Ovary (tissue), 9 donors: ENCODE results near the gene NFIC. TPM values are rescaled to one million over a fixed set of nuclear protein-coding genes. Genes with fewer than 3 reads are reported as not detected.
"Not testable (repeated sequence)": the region's sequence is repeated elsewhere in the genome, so short reads cannot be mapped to it uniquely, and the experiment has no call there.

ENCODE experiments used
- DNase-seq, 5 donors: peaks; one replicate each; pipeline ENCODE4 v3.0.0-alpha.2; 2019 to 2020
- H3K27ac ChIP-seq, 2 donors: fragments of 200-600 bp; one replicate each; pipeline versions ENCODE4 v1.5.1 to v1.8.0; 2019 to 2022
- H3K27me3 ChIP-seq: fragments of 200-600 bp; one replicate; pipeline ENCODE4 v1.8.0; 2022
- H3K36me3 ChIP-seq: fragments of 200-600 bp; sonication (generic); one replicate; pipeline ENCODE4 v1.5.1; 2019
- H3K4me1 ChIP-seq: one replicate; pipeline ENCODE4 v1.8.1; 2013; ENCODE audit warnings: mild to moderate bottlenecking, moderate library complexity; ENCODE audit not compliant: insufficient read depth
- H3K4me3 ChIP-seq: fragments of 200-600 bp; sonication (generic); one replicate; pipeline ENCODE4 v1.5.1; 2017
- H3K9me3 ChIP-seq, 2 donors: fragments of 200-600 bp in 1 of 2; sonication (generic) in 1 of 2; one replicate each; pipeline versions ENCODE4 v1.5.1 to v1.8.1; 2013 to 2019; ENCODE audit warnings: mild to moderate bottlenecking in 1 of 2, moderate library complexity in 1 of 2
- EP300 ChIP-seq: sonication (generic); formaldehyde crosslinking; IDR thresholded peaks from one replicate; pipeline ENCODE4 v1.6.1; 2017; ENCODE audit warnings: antibody characterized with exemption
- POLR2A ChIP-seq: fragments of 450-650 bp; IDR thresholded peaks from one replicate; pipeline ENCODE4 v1.6.1; 2017; ENCODE audit warnings: antibody characterized with exemption, mild to moderate bottlenecking, moderate library complexity
- WGBS, 3 donors: extraction: QIAGEN DNeasy Blood & Tissue Kit in 1 of 3; methylation state at CpG; one replicate each; pipeline versions ENCODE4 v1.1.5 to v1.1.7; 2013 to 2017; 5-methylcytosine and 5-hydroxymethylcytosine counted together
- intact Hi-C, 4 donors: fragments of 100-400 bp; cut with DNase I; formaldehyde crosslinking; loops; one replicate each; pipeline versions ENCODE4 v1.11.0 to v1.15.1; 2022 to 2023
- polyA plus RNA-seq, 2 donors: library from polyadenylated mRNA; stranded (reverse); fragments of 200-250 nt in 1 of 2; fragments of 350-450 nt in 1 of 2; fragmentation: Illumina TruSeq in 1 of 2; extraction: RNeasy Lipid Tissue Mini Kit (QIAGEN cat#74804) in 1 of 2; gene quantifications; one replicate each; pipeline ENCODE4 v1.2.3, GENCODE V29; 2013 to 2014
- total RNA-seq, 7 donors: library from RNA; depleted of rRNA in 2 of 7; stranded (reverse); fragments of >200 nt in 2 of 7; fragmentation: NEBNext Ultra II Directional in 3 of 7; extraction: Animal tissue kit (Norgen Biotek cat#: 25700) in 3 of 7; gene quantifications; one replicate each; pipeline versions ENCODE4 v1.1.0 to v1.2.4, GENCODE V29; 2016 to 2023
- TF ChIP-seq, protein P1 (sequence below), 3 donors: fragments of 450-650 bp in 2 of 3; fragments of 200-600 bp in 1 of 3; IDR thresholded peaks; one replicate each; pipeline versions ENCODE4 v1.5.1 to v1.8.0; 2016 to 2022; ENCODE audit warnings: antibody characterized with exemption in 3 of 3, mild to moderate bottlenecking in 1 of 3
- donor health status: DM: no; HTN: no; CAD: no; lungs with moderate emphysema.
- donor health status: DM: no; HTN: no; CAD: no.
- donor health status: Bipolar disorder and iron deficiency.
- donor health status: DM: yes; HTN: yes; CAD: no.
- donor health status: DM: no; HTN: no; CAD: no.
- donor health status: DM: yes; HTN: yes; CAD: no.

The NFIC gene
- total and polyA plus RNA-seq, 9 donors, result 31.9 to 345 (median 250) TPM

DNA sequence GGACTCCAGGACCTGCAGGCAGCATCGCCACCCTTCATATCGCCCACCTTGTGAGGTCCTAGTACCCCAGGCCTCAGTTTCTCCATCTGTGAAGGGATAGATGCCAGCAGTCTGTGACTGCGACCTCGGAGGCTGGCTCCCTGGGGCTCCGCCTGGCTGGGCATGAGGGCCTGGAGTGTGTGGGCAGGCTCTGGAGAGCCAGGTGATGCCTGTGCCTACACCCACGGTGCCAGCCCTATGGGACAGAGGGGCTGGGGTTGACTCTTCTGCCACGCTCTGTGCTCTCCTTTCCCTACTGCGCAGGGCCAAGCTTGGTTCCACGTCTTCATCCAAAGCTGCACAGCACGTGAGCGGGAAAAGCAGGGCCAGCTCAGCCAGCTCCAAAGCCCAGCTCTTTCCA, 26.0 kb upstream of the NFIC start:
- Histone ChIP-seq H3K4me1 (peaks cover 23% of the 10 kb centered on the region), H3K4me3 (no peak overlapping the region), H3K36me3 (no peaks in the 10 kb centered on the region), H3K27ac (no peak overlapping the region), H3K9me3 (no peaks in the 10 kb centered on the region), H3K27me3 (no peaks in the 10 kb centered on the region)
- 84 to 86% (median 85%) methylated on average over 11 of the region's 11 CpGs for WGBS, 3 donors
- intact Hi-C loops, result loop anchor here in 1 of 4 donors (10.0 kb wide), 1 partner anchor 64 kb away; no protein-coding TSS in a partner anchor
- DNase-seq, result no peak
- TF ChIP-seq EP300 (no peak), POLR2A (no peak)
- TF ChIP-seq, protein P1, sequence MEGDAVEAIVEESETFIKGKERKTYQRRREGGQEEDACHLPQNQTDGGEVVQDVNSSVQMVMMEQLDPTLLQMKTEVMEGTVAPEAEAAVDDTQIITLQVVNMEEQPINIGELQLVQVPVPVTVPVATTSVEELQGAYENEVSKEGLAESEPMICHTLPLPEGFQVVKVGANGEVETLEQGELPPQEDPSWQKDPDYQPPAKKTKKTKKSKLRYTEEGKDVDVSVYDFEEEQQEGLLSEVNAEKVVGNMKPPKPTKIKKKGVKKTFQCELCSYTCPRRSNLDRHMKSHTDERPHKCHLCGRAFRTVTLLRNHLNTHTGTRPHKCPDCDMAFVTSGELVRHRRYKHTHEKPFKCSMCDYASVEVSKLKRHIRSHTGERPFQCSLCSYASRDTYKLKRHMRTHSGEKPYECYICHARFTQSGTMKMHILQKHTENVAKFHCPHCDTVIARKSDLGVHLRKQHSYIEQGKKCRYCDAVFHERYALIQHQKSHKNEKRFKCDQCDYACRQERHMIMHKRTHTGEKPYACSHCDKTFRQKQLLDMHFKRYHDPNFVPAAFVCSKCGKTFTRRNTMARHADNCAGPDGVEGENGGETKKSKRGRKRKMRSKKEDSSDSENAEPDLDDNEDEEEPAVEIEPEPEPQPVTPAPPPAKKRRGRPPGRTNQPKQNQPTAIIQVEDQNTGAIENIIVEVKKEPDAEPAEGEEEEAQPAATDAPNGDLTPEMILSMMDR (IDR thresholded peaks at IDR 0.05), result no peak

DNA sequence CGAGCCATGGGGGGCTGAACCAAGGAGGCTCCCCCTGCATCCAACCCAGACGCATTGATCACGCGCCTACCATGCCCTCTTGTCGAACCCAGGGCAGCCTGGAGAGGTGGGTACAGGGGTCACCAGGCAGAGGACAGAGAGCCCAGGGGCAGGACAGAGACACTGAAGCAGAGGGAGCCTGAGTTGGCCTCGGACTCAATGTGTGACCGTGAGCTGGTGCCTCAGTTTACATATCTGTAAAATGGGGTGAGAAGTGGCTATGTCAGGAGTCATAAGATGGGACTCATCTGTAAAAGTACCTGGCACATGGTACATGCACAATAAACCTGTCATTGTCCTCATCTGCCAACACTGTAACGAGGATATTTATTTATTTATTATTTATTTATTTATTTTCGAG, 24.1 kb upstream of the NFIC start:
- WGBS, 3 donors, result 81 to 91% (median 91%) methylated on average over 9 of the region's 9 CpGs
- no peak overlapping the region for H3K27ac ChIP-seq
- intact Hi-C loops, result loop anchor here in 1 of 4 donors (10.0 kb wide), 1 partner anchor 63 kb away; no protein-coding TSS in a partner anchor
- TF ChIP-seq EP300 (no peak), POLR2A (no peak)
- TF ChIP-seq, protein P1 (IDR thresholded peaks at IDR 0.05), result no peak
- H3K4me3 ChIP-seq, result no peak overlapping the region
- peaks cover 21% of the 10 kb centered on the region for H3K4me1 ChIP-seq
- no peaks in the 10 kb centered on the region for H3K27me3 ChIP-seq
- no peaks in the 10 kb centered on the region for H3K9me3 ChIP-seq
- H3K36me3 ChIP-seq, result no peaks in the 10 kb centered on the region
- DNase-seq, result no peak

DNA sequence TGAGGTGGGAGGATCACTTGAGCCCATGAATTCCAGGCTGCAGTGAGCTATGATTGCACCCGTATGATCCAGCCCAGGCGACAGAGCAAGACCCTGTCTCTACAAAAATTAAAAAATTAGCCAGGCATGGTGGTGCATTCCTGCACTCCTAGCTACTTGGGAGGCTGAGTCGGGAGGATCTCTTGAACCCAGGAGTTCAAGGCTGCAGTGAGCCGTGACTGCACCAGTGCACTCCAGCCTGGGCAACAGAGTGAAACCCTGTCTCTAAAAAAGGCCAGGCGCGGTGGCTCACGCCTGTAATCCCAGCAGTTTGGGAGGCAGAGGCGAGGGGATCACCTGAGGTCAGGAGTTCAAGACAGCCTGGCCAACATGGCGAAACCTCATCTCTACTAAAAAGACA, 23.4 kb upstream of the NFIC start:
- not testable (repeated sequence) for H3K4me3 ChIP-seq, H3K36me3 ChIP-seq, H3K27me3 ChIP-seq, H3K9me3 ChIP-seq, DNase-seq
- H3K4me1 ChIP-seq, result peaks cover 18% of the 10 kb centered on the region
- WGBS, 3 donors, result 60 to 72% (median 68%) methylated on average over 9 of the region's 9 CpGs
- intact Hi-C loops, result loop anchor here in 1 of 4 donors (10.0 kb wide), 1 partner anchor 62 kb away; no protein-coding TSS in a partner anchor
- H3K27ac ChIP-seq, result peak overlapping the region; percentile 54 to 85

DNA sequence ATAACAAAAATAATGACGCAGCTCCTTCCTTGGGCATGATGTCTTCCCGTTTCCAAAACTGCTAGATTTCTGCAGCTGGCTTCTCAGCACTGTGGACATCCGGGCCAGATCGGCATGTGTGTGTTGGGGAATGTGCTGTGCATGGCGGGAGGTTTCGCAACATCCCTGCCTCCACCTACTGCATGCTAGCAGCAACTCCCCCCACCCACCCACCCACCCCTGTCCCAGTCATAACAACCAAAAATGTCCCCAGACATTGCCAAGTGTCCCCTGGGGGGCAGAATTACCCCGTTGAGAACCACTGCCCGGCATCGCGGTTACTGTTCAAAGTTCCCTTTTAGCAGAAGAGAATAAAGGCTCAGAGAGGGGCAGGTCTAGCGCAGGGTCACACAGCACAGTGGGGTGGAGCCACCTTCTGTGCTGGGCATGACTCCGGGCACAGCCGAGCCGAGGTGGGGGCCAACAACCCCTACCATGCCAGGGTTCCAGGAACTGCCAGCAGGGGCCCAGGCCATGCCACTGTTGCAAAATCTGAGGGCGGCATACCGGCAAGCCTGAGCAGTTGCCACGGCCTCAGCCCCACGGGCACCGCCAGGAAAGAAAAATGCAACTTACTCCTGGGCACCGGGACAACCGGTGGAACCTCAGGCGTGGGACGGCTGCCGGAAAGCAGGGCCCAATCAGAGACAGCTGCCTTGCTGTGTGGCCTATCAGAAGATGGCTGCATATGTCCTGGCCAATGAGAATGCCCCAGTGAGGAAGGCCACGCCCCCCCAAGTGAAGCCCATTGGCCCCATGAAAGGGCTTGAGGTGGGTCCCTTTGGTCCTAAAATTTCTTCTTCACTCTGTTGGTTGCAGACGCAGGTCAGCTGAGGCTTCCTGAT, 22.5 kb upstream of the NFIC start:
- peak; percentile 81 to 91 (median 86) for DNase-seq
- H3K27me3 ChIP-seq, result no peaks in the 10 kb centered on the region
- peaks cover 16% of the 10 kb centered on the region for H3K4me1 ChIP-seq
- peak overlapping the region; percentile 68 to 85 for H3K27ac ChIP-seq
- intact Hi-C loops, result loop anchor here in 1 of 4 donors (10.0 kb wide), 1 partner anchor 61 kb away; no protein-coding TSS in a partner anchor
- 15 to 34% (median 26%) methylated on average over 26 of the region's 26 CpGs for WGBS, 3 donors
- H3K9me3 ChIP-seq, result no peaks in the 10 kb centered on the region
- TF ChIP-seq, protein P1 (IDR thresholded peaks at IDR 0.05), result no peak
- TF ChIP-seq POLR2A (no peak), EP300 (peak; percentile 42)
- no peaks in the 10 kb centered on the region for H3K36me3 ChIP-seq
- H3K4me3 ChIP-seq, result no peak overlapping the region
